DOHH2 (cell line): Measurements from ENCODE around the gene DCDC2C.

ENCODE experiments used
- CTCF ChIP-seq: fragments of 200-600 bp; sonication (generic); IDR thresholded peaks from one replicate; pipeline ENCODE4 v1.5.1; 2014; ENCODE audit warnings: antibody characterized with exemption, mild to moderate bottlenecking, low read depth, low read length; ENCODE audit not compliant: poor library complexity, severe bottlenecking
- EZH2phosphoT487 ChIP-seq: fragments of 200-600 bp; sonication (generic); IDR thresholded peaks from 2 replicates; pipeline ENCODE4 v1.6.1; 2017; ENCODE audit warnings: borderline replicate concordance, mild to moderate bottlenecking, antibody characterized with exemption, low read length, moderate library complexity, mixed read lengths

- TF ChIP-seq CTCF (peak; percentile 11), EZH2phosphoT487 (no peak)
These were observed 19.5 kb upstream of the DCDC2C start for GRCh38 chr2:3683748-3684454.
